Measurements from ENCODE around the gene KRCC1. TPM values are rescaled to one million over a fixed set of nuclear protein-coding genes. Genes with fewer than 3 reads are reported as not detected.
"Not testable (repeated sequence)": the region's sequence is repeated elsewhere in the genome, so short reads cannot be mapped to it uniquely, and the experiment has no call there.

The KRCC1 gene
- total RNA-seq, 2 experiments from 2014 or later = 21.0 to 21.6 TPM

GRCh38 chr2:88018077-88018805, 37.3 kb downstream of the KRCC1 start:
- H3K27me3 Mint-ChIP-seq; H3K36me3 Mint-ChIP-seq; H3K27ac Mint-ChIP-seq; POLR2A ChIA-PET; ATAC-seq (ENCODE audit: low read depth); DNase-seq; H3K9me3 Mint-ChIP-seq: not testable (repeated sequence)
- Mint-ChIP-seq H3K4me1 (peaks cover 18% of the 10 kb centered on the region), H3K4me3 (peak overlapping the region; percentile 98)

DNA sequence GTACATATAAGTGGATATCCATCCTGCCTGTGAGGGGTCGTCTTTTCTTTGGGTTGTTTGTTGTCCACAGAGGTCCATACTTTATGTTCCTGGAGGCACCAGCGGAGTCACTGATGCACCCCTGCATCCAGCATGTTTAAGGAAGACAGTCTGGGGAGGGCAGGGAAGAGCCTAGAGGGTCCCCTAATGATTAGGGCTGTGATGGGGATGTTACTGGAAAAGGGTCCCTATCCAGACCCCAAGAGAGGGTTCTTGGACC, 37.9 kb downstream of the KRCC1 start:
- H3K9me3 Mint-ChIP-seq; ATAC-seq (ENCODE audit: low read depth); H3K36me3 Mint-ChIP-seq; POLR2A ChIA-PET; H3K27me3 Mint-ChIP-seq; DNase-seq: not testable (repeated sequence)
- peaks cover 18% of the 10 kb centered on the region for H3K4me1 Mint-ChIP-seq
- peak overlapping the region; percentile 96 for H3K27ac Mint-ChIP-seq
- peak overlapping the region; percentile 98 for H3K4me3 Mint-ChIP-seq

GRCh38 chr2:88016960-88017779, 38.4 kb downstream of the KRCC1 start:
- ATAC-seq (ENCODE audit: low read depth) (peak; percentile 65), DNase-seq (no peak)
- Mint-ChIP-seq H3K36me3 (peaks cover 4% of the 10 kb centered on the region), H3K4me3 (peak overlapping the region; percentile 98), H3K27me3 (peaks cover 3% of the 10 kb centered on the region), H3K4me1 (peaks cover 18% of the 10 kb centered on the region), H3K9me3 (peaks cover 5% of the 10 kb centered on the region), H3K27ac (peak overlapping the region; percentile 96)
- POLR2A ChIA-PET = interaction anchor here (0.6 to 2.4 kb wide), 9 partner anchors 9 to 155 kb away, joined by 3 to 12 read pairs (median 4); no protein-coding TSS in a partner anchor

DNA sequence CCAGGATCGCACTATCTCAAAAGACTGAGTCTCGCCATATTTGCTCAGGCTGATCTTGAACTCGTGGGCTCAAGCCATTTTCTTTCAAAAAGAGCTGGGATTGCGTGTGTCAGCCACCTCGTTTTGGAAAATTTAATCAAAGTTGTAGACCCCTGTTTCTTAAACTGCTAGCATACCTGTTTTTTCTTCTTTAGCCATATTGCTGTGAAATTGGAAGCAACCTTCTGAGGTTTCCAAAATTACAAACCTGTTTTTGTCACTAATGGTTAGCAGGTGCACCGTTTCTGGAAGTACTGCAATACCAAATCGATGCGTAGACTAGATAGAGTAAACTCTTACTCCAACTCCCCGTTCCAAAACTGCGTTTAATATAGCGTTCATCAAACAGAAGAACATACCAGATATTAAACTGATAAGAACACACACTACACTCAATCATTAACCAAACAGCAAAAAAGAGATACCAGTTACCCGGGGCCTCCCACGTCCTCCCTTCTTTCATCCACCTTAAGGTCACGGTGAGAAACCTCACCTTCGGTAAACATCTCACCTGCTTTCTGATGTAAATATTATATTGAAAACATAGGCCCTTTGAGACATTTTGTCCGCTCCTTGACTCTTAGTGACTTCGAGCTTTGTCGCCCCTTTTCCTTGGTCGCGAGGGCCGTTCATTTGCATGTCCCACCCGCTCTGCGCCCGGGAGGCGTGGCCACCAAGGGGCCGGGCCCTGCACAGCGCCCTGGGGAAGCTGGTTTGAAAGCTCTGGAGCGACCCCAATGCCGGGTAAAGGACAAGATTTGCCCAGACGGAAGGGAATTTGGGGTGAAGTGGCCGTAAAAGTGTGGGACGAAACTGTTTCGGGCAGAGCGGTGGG, 39.3 kb downstream of the KRCC1 start, which contains the start of gene RNU2-63P:
RNU2-63P (minus strand) TSS at position 462 of the 874 bp plus-strand sequence.
- H3K27ac Mint-ChIP-seq = peak within 1 kb of the TSS; percentile 96
- H3K9me3 Mint-ChIP-seq = peaks cover 5% of the 10 kb centered on the region
- POLR2A ChIA-PET = interaction anchor here (0.7 to 2.4 kb wide), 8 partner anchors 9 to 156 kb away, joined by 3 to 12 read pairs (median 4); no protein-coding TSS in a partner anchor
- H3K36me3 Mint-ChIP-seq = peaks cover 4% of the 10 kb centered on the region
- H3K27me3 Mint-ChIP-seq = peaks cover 3% of the 10 kb centered on the region
- peak; percentile 87 for ATAC-seq (ENCODE audit: low read depth)
- peaks cover 18% of the 10 kb centered on the region for H3K4me1 Mint-ChIP-seq
- peak; percentile 87 for DNase-seq
- H3K4me3 Mint-ChIP-seq = peak within 1 kb of the TSS; percentile 98

GRCh38 chr2:88011011-88011410, 44.6 kb downstream of the KRCC1 start:
- Mint-ChIP-seq H3K27ac (no peak overlapping the region), H3K36me3 (no peaks in the 10 kb centered on the region), H3K9me3 (no peaks in the 10 kb centered on the region), H3K4me1 (peaks cover 3% of the 10 kb centered on the region), H3K27me3 (peaks cover 1% of the 10 kb centered on the region), H3K4me3 (no peak overlapping the region)
- ATAC-seq (ENCODE audit: low read depth) = no peak
- POLR2A ChIA-PET = no interaction called here
- no peak for DNase-seq

- DNase-seq (no peak), ATAC-seq (ENCODE audit: low read depth) (no peak)
- Mint-ChIP-seq H3K9me3 (no peaks in the 10 kb centered on the region), H3K27ac (no peak overlapping the region), H3K4me3 (no peak overlapping the region), H3K4me1 (no peaks in the 10 kb centered on the region), H3K27me3 (peaks cover 1% of the 10 kb centered on the region), H3K36me3 (no peaks in the 10 kb centered on the region)
- POLR2A ChIA-PET = no interaction called here
Observed at GRCh38 chr2:88010136-88010535, 45.4 kb downstream of the KRCC1 start.

- DNase-seq (no peak), ATAC-seq (ENCODE audit: low read depth) (no peak)
- Mint-ChIP-seq H3K4me3 (no peak overlapping the region), H3K27ac (no peak overlapping the region), H3K9me3 (no peaks in the 10 kb centered on the region), H3K36me3 (no peaks in the 10 kb centered on the region), H3K27me3 (no peaks in the 10 kb centered on the region), H3K4me1 (no peaks in the 10 kb centered on the region)
- POLR2A ChIA-PET = interaction anchor here (1.4 kb wide), 1 partner anchor 10 kb away, joined by 5 read pairs; the partner anchor contains the start of gene RNU2-63P
Observed at GRCh38 chr2:88006912-88007439, 48.6 kb downstream of the KRCC1 start.

DNA sequence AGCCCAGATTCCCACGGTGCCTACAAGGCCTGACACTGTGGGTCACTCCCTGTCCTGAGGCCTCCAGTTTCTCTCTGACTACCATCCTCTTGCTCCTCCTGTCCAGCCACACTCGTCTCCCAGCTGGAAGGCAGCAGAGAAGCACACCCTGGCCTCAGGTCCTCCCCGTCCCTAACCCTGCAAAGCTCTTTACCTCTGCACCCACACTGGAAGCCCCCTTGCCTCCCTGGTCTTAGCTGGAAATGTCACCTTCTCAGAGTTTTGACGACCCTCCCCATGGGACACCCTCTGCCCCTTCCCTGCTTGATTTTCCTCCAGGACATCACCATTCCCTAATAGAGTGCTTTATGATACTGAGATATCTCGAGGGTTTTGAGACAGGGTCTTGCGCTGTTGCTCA, 49.8 kb downstream of the KRCC1 start:
- ATAC-seq (ENCODE audit: low read depth) (no peak), DNase-seq (no peak)
- POLR2A ChIA-PET = no interaction called here
- Mint-ChIP-seq H3K27ac (no peak overlapping the region), H3K36me3 (no peaks in the 10 kb centered on the region), H3K9me3 (no peaks in the 10 kb centered on the region), H3K27me3 (peaks cover 2% of the 10 kb centered on the region), H3K4me3 (no peak overlapping the region), H3K4me1 (peaks cover 2% of the 10 kb centered on the region)

DNA sequence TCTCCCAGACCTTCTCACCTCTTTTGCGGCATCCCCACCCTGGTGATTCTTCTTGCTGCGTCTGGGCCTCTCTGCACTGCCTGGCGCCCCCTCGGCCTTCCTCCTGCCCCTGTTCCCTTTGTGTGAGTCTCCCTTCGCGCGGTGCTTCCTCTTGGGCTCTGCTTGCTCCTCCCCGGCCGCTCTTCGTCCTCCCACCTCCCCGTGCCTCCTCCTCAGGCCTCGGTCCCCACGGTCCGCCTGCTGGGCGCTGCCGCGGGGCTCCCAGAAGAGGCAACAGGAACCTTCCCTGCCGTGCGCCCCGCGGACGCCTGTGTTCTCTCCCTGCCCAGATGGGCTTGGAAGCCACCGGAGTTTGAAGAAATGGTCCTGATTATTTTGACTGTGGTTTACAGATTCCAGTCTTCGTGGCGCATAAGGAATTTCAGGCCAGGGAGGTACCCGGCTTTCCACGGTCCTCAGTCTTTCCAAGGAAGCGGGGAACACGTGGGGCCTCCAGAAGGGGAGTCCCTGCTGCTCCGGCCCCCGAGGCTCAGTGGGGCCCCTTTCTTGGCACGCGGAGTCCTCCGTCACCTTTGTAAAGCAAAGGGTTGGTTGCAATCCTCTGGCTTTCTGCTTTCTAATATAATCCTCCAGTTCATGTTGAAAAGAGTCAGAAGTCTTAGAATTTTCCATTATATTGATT, 52.4 kb downstream of the KRCC1 start:
- POLR2A ChIA-PET = no interaction called here
- Mint-ChIP-seq H3K27me3 (peaks cover 2% of the 10 kb centered on the region), H3K4me3 (no peak overlapping the region), H3K27ac (no peak overlapping the region), H3K36me3 (no peaks in the 10 kb centered on the region), H3K9me3 (no peaks in the 10 kb centered on the region), H3K4me1 (peaks cover 2% of the 10 kb centered on the region)
- ATAC-seq (ENCODE audit: low read depth) = no peak
- no peak for DNase-seq

DNA sequence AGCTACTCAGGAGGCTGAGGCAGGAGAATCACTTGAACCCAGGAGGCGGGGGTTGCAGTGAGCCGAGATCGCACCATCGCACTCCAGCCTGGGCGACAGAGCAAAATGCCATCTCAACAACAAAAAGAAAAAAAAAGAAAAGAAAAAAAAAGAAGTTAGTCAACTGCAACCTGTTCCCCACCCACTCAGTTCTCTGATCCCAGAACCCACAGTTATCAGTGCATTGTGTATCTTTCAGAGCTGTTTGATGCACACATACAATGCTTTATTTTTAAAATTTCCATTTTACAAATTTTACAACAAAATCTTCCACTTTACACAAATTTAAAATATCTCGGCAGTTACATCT, 53.2 kb downstream of the KRCC1 start:
- Mint-ChIP-seq H3K27ac (no peak overlapping the region), H3K36me3 (no peaks in the 10 kb centered on the region), H3K27me3 (peaks cover 2% of the 10 kb centered on the region), H3K9me3 (no peaks in the 10 kb centered on the region), H3K4me3 (no peak overlapping the region), H3K4me1 (peaks cover 2% of the 10 kb centered on the region)
- no peak for ATAC-seq (ENCODE audit: low read depth)
- POLR2A ChIA-PET = interaction anchor here (1.0 kb wide), 1 partner anchor 14 kb away, joined by 3 read pairs; no protein-coding TSS in a partner anchor
- no peak for DNase-seq

DNA sequence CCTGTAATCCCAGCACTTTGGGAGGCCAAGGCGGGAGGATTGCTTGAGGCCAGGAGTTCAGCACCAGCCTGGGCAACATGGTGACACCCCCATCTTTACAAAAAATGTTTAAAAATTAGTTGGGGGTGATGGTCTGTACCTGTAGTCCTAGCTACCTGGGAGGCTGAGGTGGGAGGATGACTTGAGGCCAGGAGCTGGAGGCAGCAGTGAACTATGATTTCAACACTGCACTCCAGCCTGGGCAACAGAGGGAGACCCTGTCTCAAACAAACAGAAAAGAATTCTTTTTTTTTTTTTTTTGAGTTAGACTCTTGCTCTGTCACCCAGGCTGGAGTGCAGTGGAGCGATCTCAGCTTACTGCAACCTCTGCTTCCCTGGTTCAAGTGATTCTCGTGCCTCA, 55.1 kb downstream of the KRCC1 start:
- DNase-seq; H3K27ac Mint-ChIP-seq; H3K9me3 Mint-ChIP-seq; H3K36me3 Mint-ChIP-seq; H3K27me3 Mint-ChIP-seq; ATAC-seq (ENCODE audit: low read depth); POLR2A ChIA-PET; H3K4me3 Mint-ChIP-seq; H3K4me1 Mint-ChIP-seq: not testable (repeated sequence)

- Mint-ChIP-seq H3K9me3 (no peaks in the 10 kb centered on the region), H3K27ac (no peak overlapping the region), H3K4me3 (no peak overlapping the region), H3K27me3 (peaks cover 2% of the 10 kb centered on the region), H3K4me1 (peaks cover under 1% of the 10 kb centered on the region), H3K36me3 (no peaks in the 10 kb centered on the region)
- no peak for ATAC-seq (ENCODE audit: low read depth)
- POLR2A ChIA-PET = no interaction called here
- DNase-seq = no peak
Observed at GRCh38 chr2:87996570-87996969, 59.0 kb downstream of the KRCC1 start.

GRCh38 chr2:87995756-87996155, 59.8 kb downstream of the KRCC1 start:
- Mint-ChIP-seq H3K4me3 (no peak overlapping the region), H3K27me3 (peaks cover 2% of the 10 kb centered on the region), H3K9me3 (no peaks in the 10 kb centered on the region), H3K4me1 (no peaks in the 10 kb centered on the region), H3K36me3 (no peaks in the 10 kb centered on the region), H3K27ac (no peak overlapping the region)
- POLR2A ChIA-PET = no interaction called here
- ATAC-seq (ENCODE audit: low read depth) (no peak), DNase-seq (no peak)
